Natural killer cell (primary cell): ENCODE measurements around the gene FRMD4A. TPM values are rescaled to one million over a fixed set of nuclear protein-coding genes. Genes with fewer than 3 reads are reported as not detected.

Experiments
- ATAC-seq, 3 donors: fragments of 150-1000 bp in 2 of 3; fragments of 200-7000 bp in 1 of 3; cut with Tn5 transposase; 1 replicate in 1 of 3; 2 replicates in 2 of 3; pipeline ENCODE4 v1.10.0; 2021; ENCODE audit warnings: mild to moderate bottlenecking in 2 of 3, moderate library complexity in 2 of 3
- DNase-seq, 2 donors: peaks; one replicate each; pipeline versions ENCODE4 v3.0.0 to v3.0.0-alpha.2; 2013 to 2021; ENCODE audit warnings: mixed read lengths in 1 of 2
- H3K27ac ChIP-seq: one replicate; pipeline ENCODE4 v1.5.1; 2013; ENCODE audit warnings: mild to moderate bottlenecking, low read length
- H3K27me3 ChIP-seq: one replicate; pipeline ENCODE4 v1.6.1; 2013; ENCODE audit warnings: low read length; ENCODE audit not compliant: control insufficient read depth, insufficient read depth
- H3K36me3 ChIP-seq: one replicate; pipeline ENCODE4 v1.6.1; 2013; ENCODE audit warnings: low read length; ENCODE audit not compliant: control insufficient read depth, insufficient read depth
- H3K4me1 ChIP-seq: one replicate; pipeline ENCODE4 v1.6.1; 2013; ENCODE audit warnings: low read length; ENCODE audit not compliant: control insufficient read depth, insufficient read depth
- H3K4me3 ChIP-seq: one replicate; pipeline ENCODE4 v1.5.1; 2013; ENCODE audit warnings: low read length
- H3K9me3 ChIP-seq: one replicate; pipeline ENCODE4 v1.6.1; 2013; ENCODE audit warnings: low read length; ENCODE audit not compliant: control insufficient read depth, insufficient read depth
- H3K27ac Mint-ChIP-seq, 2 donors: one replicate each; pipeline ENCODE4 v1.8.0; 2022; ENCODE audit warnings: mild to moderate bottlenecking in 2 of 2, mixed read lengths in 2 of 2, moderate library complexity in 1 of 2
- H3K27me3 Mint-ChIP-seq, 2 donors: one replicate each; pipeline ENCODE4 v1.8.0; 2022; ENCODE audit warnings: low read depth in 2 of 2, mixed read lengths in 2 of 2
- H3K36me3 Mint-ChIP-seq: one replicate; pipeline ENCODE4 v1.8.0; 2022; ENCODE audit warnings: mixed read lengths
- H3K4me1 Mint-ChIP-seq, 2 donors: one replicate each; pipeline ENCODE4 v1.8.0; 2022; ENCODE audit warnings: mixed read lengths in 2 of 2
- H3K4me3 Mint-ChIP-seq: one replicate; pipeline ENCODE4 v1.8.0; 2022; ENCODE audit warnings: mild to moderate bottlenecking, moderate library complexity, mixed read lengths
- H3K9me3 Mint-ChIP-seq, 2 donors: one replicate each; pipeline ENCODE4 v1.8.0; 2022; ENCODE audit warnings: mixed read lengths in 2 of 2
- WGBS: methylation state at CpG from one replicate; pipeline ENCODE4 v1.1.7; 2013; ENCODE audit warnings: missing lambda C conversion rate; ENCODE audit not compliant: insufficient coverage; 5-methylcytosine and 5-hydroxymethylcytosine counted together
- intact Hi-C: fragments of 100-400 bp; cut with micrococcal nuclease; formaldehyde crosslinking; loops from one replicate; pipeline ENCODE4 v1.14.2; 2022
- total RNA-seq, 4 donors: library from RNA; stranded (reverse); fragments of 120-200 nt in 1 of 4; gene quantifications; one replicate each; pipeline versions ENCODE4 v1.2.3 to v1.2.4, GENCODE V29; 2013 to 2022
- TF ChIP-seq, protein P1 (sequence below): fragments of 200-600 bp; IDR thresholded peaks from one replicate; pipeline ENCODE4 v1.8.0; 2022; ENCODE audit warnings: antibody characterized with exemption

FRMD4A gene
- total RNA-seq, 3 donors from 2014 or later (not counting 1 experiment from before 2014, with no cell fraction given) = 0.36 to 0.38 TPM; not detected in 1

DNA sequence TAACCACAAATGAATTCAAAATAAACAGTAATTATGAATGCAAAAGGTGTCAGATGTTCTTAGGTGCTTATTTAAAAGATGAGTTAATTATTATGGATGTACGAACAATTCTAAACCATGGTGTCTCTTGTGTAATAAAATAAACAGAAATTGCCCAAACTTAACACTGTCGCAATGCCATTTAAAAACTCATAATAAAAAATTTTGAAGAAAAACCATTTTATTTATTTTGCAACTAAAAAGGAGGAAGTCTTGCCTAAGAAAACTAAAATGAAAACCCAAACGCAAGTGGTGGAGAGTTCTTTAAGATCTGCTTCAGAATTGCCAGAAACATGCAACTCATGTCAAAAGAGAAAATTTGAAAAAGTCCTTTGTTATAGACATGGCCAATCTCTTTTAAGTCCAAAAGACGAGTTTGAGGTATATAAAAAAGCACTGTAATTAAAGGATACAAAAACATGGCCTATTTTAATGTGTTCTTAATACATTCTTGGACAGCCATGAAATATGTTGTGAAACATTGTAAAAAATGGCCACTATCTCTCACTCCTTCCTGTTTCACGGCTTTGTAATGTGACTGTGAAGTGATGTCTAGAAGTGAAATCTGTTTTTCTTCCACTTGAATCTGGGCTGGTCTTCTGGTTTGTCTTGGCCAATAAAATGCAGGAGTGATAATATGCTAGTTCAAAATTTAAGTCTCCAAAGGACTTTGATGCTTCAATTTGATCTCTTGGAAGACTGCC, 421.0 kb downstream of the FRMD4A start:
- intact Hi-C loops = no loop called here
- Mint-ChIP-seq H3K4me3 (no peak overlapping the region), H3K27ac (no peak overlapping the region), H3K4me1 (no peaks in the 10 kb centered on the region), H3K9me3 (no peaks in the 10 kb centered on the region), H3K36me3 (no peaks in the 10 kb centered on the region), H3K27me3 (peaks cover 3 to 7% of the 10 kb centered on the region in 2 donors)
- Histone ChIP-seq H3K27me3 (no peaks in the 10 kb centered on the region), H3K4me1 (peaks cover 3% of the 10 kb centered on the region), H3K4me3 (no peak overlapping the region), H3K36me3 (no peaks in the 10 kb centered on the region), H3K9me3 (no peaks in the 10 kb centered on the region), H3K27ac (no peak overlapping the region)
- DNase-seq = no peak
- WGBS = 70% methylated on average over 3 of the region's 5 CpGs
- TF ChIP-seq, protein P1, sequence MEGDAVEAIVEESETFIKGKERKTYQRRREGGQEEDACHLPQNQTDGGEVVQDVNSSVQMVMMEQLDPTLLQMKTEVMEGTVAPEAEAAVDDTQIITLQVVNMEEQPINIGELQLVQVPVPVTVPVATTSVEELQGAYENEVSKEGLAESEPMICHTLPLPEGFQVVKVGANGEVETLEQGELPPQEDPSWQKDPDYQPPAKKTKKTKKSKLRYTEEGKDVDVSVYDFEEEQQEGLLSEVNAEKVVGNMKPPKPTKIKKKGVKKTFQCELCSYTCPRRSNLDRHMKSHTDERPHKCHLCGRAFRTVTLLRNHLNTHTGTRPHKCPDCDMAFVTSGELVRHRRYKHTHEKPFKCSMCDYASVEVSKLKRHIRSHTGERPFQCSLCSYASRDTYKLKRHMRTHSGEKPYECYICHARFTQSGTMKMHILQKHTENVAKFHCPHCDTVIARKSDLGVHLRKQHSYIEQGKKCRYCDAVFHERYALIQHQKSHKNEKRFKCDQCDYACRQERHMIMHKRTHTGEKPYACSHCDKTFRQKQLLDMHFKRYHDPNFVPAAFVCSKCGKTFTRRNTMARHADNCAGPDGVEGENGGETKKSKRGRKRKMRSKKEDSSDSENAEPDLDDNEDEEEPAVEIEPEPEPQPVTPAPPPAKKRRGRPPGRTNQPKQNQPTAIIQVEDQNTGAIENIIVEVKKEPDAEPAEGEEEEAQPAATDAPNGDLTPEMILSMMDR = no peak
- ATAC-seq = no peak

GRCh38 chr10:13908475-13908874, 422.2 kb downstream of the FRMD4A start:
- H3K27me3 ChIP-seq = no peaks in the 10 kb centered on the region
- H3K4me1 Mint-ChIP-seq = peaks cover 6 to 8% of the 10 kb centered on the region in 2 donors
- H3K36me3 Mint-ChIP-seq = no peaks in the 10 kb centered on the region
- 92% methylated on average over 4 of the region's 4 CpGs for WGBS
- no peak for ATAC-seq
- H3K4me3 ChIP-seq = no peak overlapping the region
- DNase-seq = no peak
- no peak overlapping the region for H3K27ac Mint-ChIP-seq
- no peaks in the 10 kb centered on the region for H3K4me1 ChIP-seq
- TF ChIP-seq, protein P1 = no peak
- intact Hi-C loops = no loop called here
- H3K9me3 ChIP-seq = no peaks in the 10 kb centered on the region
- H3K27ac ChIP-seq = no peak overlapping the region
- no peaks in the 10 kb centered on the region for H3K36me3 ChIP-seq
- no peaks in the 10 kb centered on the region for H3K9me3 Mint-ChIP-seq
- H3K4me3 Mint-ChIP-seq = no peak overlapping the region
- peaks cover 7 to 16% of the 10 kb centered on the region in 2 donors for H3K27me3 Mint-ChIP-seq

- TF ChIP-seq, protein P1 = no peak
- Mint-ChIP-seq H3K27ac (no peak overlapping the region), H3K9me3 (no peaks in the 10 kb centered on the region), H3K27me3 (peaks cover 10 to 16% of the 10 kb centered on the region in 2 donors), H3K4me1 (peaks cover 6 to 8% of the 10 kb centered on the region in 2 donors), H3K4me3 (no peak overlapping the region), H3K36me3 (no peaks in the 10 kb centered on the region)
- no peak for DNase-seq
- no peak for ATAC-seq
- intact Hi-C loops = no loop called here
- Histone ChIP-seq H3K4me3 (no peak overlapping the region), H3K27ac (no peak overlapping the region), H3K4me1 (no peaks in the 10 kb centered on the region), H3K36me3 (no peaks in the 10 kb centered on the region), H3K9me3 (no peaks in the 10 kb centered on the region), H3K27me3 (no peaks in the 10 kb centered on the region)
- WGBS = 60% methylated on average over 6 of the region's 6 CpGs
Measured at GRCh38 chr10:13907570-13907969, 423.2 kb downstream of the FRMD4A start.

GRCh38 chr10:13905281-13905680, 425.4 kb downstream of the FRMD4A start:
- H3K27ac Mint-ChIP-seq = no peak overlapping the region
- H3K4me3 Mint-ChIP-seq = no peak overlapping the region
- peaks cover 6 to 8% of the 10 kb centered on the region in 2 donors for H3K4me1 Mint-ChIP-seq
- Histone ChIP-seq H3K27me3 (no peaks in the 10 kb centered on the region), H3K9me3 (no peaks in the 10 kb centered on the region), H3K27ac (no peak overlapping the region), H3K4me3 (no peak overlapping the region), H3K4me1 (no peaks in the 10 kb centered on the region), H3K36me3 (no peaks in the 10 kb centered on the region)
- intact Hi-C loops = no loop called here
- DNase-seq = no peak
- no peak for ATAC-seq
- H3K27me3 Mint-ChIP-seq = peaks cover 10 to 16% of the 10 kb centered on the region in 2 donors
- peaks cover 0 to 2% of the 10 kb centered on the region in 2 donors for H3K9me3 Mint-ChIP-seq
- 100% methylated on average over 1 of the region's 1 CpG for WGBS
- no peaks in the 10 kb centered on the region for H3K36me3 Mint-ChIP-seq
- TF ChIP-seq, protein P1 = no peak
